Endothelial cell of umbilical vein (primary cell): ENCODE measurements around the gene CACNA1A. TPM values are rescaled to one million over a fixed set of nuclear protein-coding genes. Genes with fewer than 3 reads are reported as not detected.

Source experiments
- BruUV-seq: library from RNA; stranded (reverse); fragments of 400-500 nt; replicated peaks from 2 replicates; lab custom pipeline; 2021; lab: Mats Ljungman, UMichigan
- CTCF ChIA-PET: fragments of 300-600, 350-600 bp; sonication (Branson Sonifier 250); formaldehyde crosslinking; loops from one replicate; lab custom pipeline; 2021; ENCODE audit warnings: antibody characterized with exemption, inconsistent platforms; lab: Charles Lee
- POLR2A ChIA-PET: fragments of 300-600, 350-600 bp; sonication (Branson Sonifier 250); formaldehyde crosslinking; loops from one replicate; lab custom pipeline; 2021; ENCODE audit warnings: antibody characterized with exemption, inconsistent platforms; lab: Charles Lee
- DNase-seq: peaks from one replicate; pipeline ENCODE4 v3.0.0-alpha.2; 2011; ENCODE audit warnings: low read depth, low spot score
- FAIRE-seq: peaks from 2 replicates; lab custom pipeline; 2011; peaks lifted over from hg19 to GRCh38; lab: Jason Lieb, UNC
- H2AFZ ChIP-seq: 2 replicates; pipeline ENCODE4 v1.6.0; 2012; ENCODE audit warnings: low read depth, low read length, control low read depth, inconsistent platforms
- H3K27ac ChIP-seq: 2 replicates; pipeline ENCODE4 v1.5.1; 2011; ENCODE audit warnings: low read depth, mild to moderate bottlenecking, control low read depth, low read length, moderate library complexity; ENCODE audit not compliant: insufficient read depth
- H3K27me3 ChIP-seq, 2 experiments: 2 replicates each; pipeline versions ENCODE4 v1.6.0 to v1.6.1; 2011; ENCODE audit warnings: low read length in 2 of 2, mixed read lengths in 1 of 2; ENCODE audit not compliant: control insufficient read depth in 2 of 2, insufficient read depth in 2 of 2
- H3K36me3 ChIP-seq, 2 experiments: 2 replicates in 1 of 2; 3 replicates in 1 of 2; pipeline ENCODE4 v1.5.1; 2011; ENCODE audit warnings: low read length in 2 of 2, mild to moderate bottlenecking in 1 of 2, moderate library complexity in 1 of 2; ENCODE audit not compliant: control insufficient read depth in 2 of 2, insufficient read depth in 2 of 2; ENCODE audit errors: extremely low read depth in 1 of 2
- H3K4me1 ChIP-seq: 3 replicates; pipeline ENCODE4 v1.5.1; 2011; ENCODE audit warnings: mild to moderate bottlenecking, low read length; ENCODE audit not compliant: control insufficient read depth, insufficient read depth; ENCODE audit errors: extremely low read depth
- H3K4me2 ChIP-seq: 2 replicates; pipeline ENCODE4 v1.6.1; 2011; ENCODE audit warnings: low read length, control low read depth, mixed read lengths; ENCODE audit not compliant: insufficient read depth
- H3K4me3 ChIP-seq, 3 experiments: fragments of 200-600 bp in 1 of 3; sonication (generic), shearing (Covaris generic) in 1 of 3; replicated peaks in 1 of 3; 2 replicates each; pipeline ENCODE4 v1.5.1; 2011 to 2016; ENCODE audit warnings: control low read depth in 3 of 3, low read length in 3 of 3, mild to moderate bottlenecking in 2 of 3, inconsistent platforms in 1 of 3, low read depth in 1 of 3, moderate library complexity in 1 of 3; ENCODE audit not compliant: insufficient read depth in 1 of 3
- H3K79me2 ChIP-seq: 2 replicates; pipeline ENCODE4 v1.6.0; 2012; ENCODE audit warnings: low read length, inconsistent platforms; ENCODE audit not compliant: control insufficient read depth, insufficient read depth
- H3K9ac ChIP-seq: replicated peaks from 2 replicates; pipeline ENCODE3; 2011; ENCODE audit warnings: low read length, control low read depth; ENCODE audit not compliant: insufficient read depth; ENCODE audit errors: extremely low read depth
- H3K9me1 ChIP-seq: replicated peaks from 3 replicates; pipeline ENCODE4 v1.6.0; 2011; ENCODE audit warnings: mild to moderate bottlenecking, low read length; ENCODE audit not compliant: control insufficient read depth, insufficient read depth; ENCODE audit errors: extremely low read depth
- H3K9me3 ChIP-seq: replicated peaks from 2 replicates; pipeline ENCODE4 v1.5.1; 2012; ENCODE audit warnings: low read length, inconsistent platforms; ENCODE audit not compliant: control insufficient read depth, insufficient read depth
- H4K20me1 ChIP-seq: replicated peaks from 2 replicates; pipeline ENCODE3; 2011; ENCODE audit warnings: mild to moderate bottlenecking, low read length; ENCODE audit not compliant: control insufficient read depth, insufficient read depth; ENCODE audit errors: extremely low read depth
- CTCF ChIP-seq, 2 donors: IDR thresholded peaks; 1 replicate in 1 of 2; 2 replicates in 1 of 2; pipeline ENCODE4 v1.5.1; 2011; ENCODE audit warnings: low read length in 2 of 2, mild to moderate bottlenecking in 2 of 2, moderate library complexity in 2 of 2, control low read depth in 1 of 2, inconsistent platforms in 1 of 2, low read depth in 1 of 2; ENCODE audit not compliant: insufficient read depth in 1 of 2; ENCODE audit errors: extremely low read depth in 1 of 2
- EZH2 ChIP-seq: IDR thresholded peaks from 2 replicates; pipeline ENCODE4 v1.6.1; 2012; ENCODE audit warnings: borderline replicate concordance, low read depth, mild to moderate bottlenecking, moderate library complexity, low read length, inconsistent platforms; ENCODE audit not compliant: severe bottlenecking
- FOS ChIP-seq: IDR thresholded peaks from 2 replicates; pipeline ENCODE4 v1.6.1; 2011; ENCODE audit warnings: mild to moderate bottlenecking, low read length, moderate library complexity, borderline replicate concordance; ENCODE audit not compliant: insufficient read depth
- GATA2 ChIP-seq: IDR thresholded peaks from 2 replicates; pipeline ENCODE4 v1.7.0; 2011; ENCODE audit warnings: low read depth, mild to moderate bottlenecking, moderate library complexity, mixed read lengths, low read length; ENCODE audit not compliant: insufficient read length, insufficient read depth
- JUN ChIP-seq: IDR thresholded peaks from 2 replicates; pipeline ENCODE4 v1.6.1; 2011; ENCODE audit warnings: borderline replicate concordance, low read depth; ENCODE audit not compliant: insufficient read length, insufficient read depth
- MAX ChIP-seq: IDR thresholded peaks from 2 replicates; pipeline ENCODE4 v1.6.1; 2011; ENCODE audit not compliant: insufficient read depth, insufficient read length
- MYC ChIP-seq: IDR thresholded peaks from one replicate; pipeline ENCODE4 v1.6.1; 2011; ENCODE audit warnings: mild to moderate bottlenecking, low read depth, low read length
- POLR2A ChIP-seq: IDR thresholded peaks from 2 replicates; pipeline ENCODE4 v1.6.1; 2012; ENCODE audit warnings: low read depth, mild to moderate bottlenecking, control low read depth, low read length
- POLR2AphosphoS5 ChIP-seq: IDR thresholded peaks from 2 replicates; pipeline ENCODE4 v1.6.1; 2012; ENCODE audit warnings: low read depth, mild to moderate bottlenecking, control low read depth, low read length, moderate library complexity; ENCODE audit not compliant: insufficient read depth
- dilution Hi-C: fragments of 300-500 bp; cut with MboI; formaldehyde crosslinking; loops from one replicate; pipeline ENCODE4 v1.15.0; 2019; ENCODE audit warnings: low sequenced_read_pairs; ENCODE audit not compliant: extremely low pct_ligation_motif_present
- intact Hi-C: fragments of 100-400 bp; cut with micrococcal nuclease; formaldehyde crosslinking; loops from one replicate; pipeline ENCODE4 v1.10.0; 2022
- polyA plus RNA-seq, 4 experiments: library from polyadenylated mRNA; depleted of rRNA in 3 of 4; stranded (reverse) in 3 of 4; unstranded in 1 of 4; fragments of >200 nt; gene quantifications; 2 replicates each; pipeline versions ENCODE4 v1.2.1 to v1.2.3, GENCODE V29; 2011 to 2012; ENCODE audit warnings: missing spikeins in 1 of 4
- total RNA-seq: library from RNA; stranded (reverse); gene quantifications from 2 replicates; pipeline ENCODE4 v1.2.3, GENCODE V29; 2021

CACNA1A gene
- total and polyA plus RNA-seq, 2 donors (not counting 3 experiments of a cell fraction or from before 2014, with no cell fraction given) = 0.17 to 0.38 TPM

GRCh38 chr19:13284929-13285928, 221.1 kb downstream of the CACNA1A start:
- Histone ChIP-seq H3K79me2 (no peaks in the 10 kb centered on the region), H3K9ac (no peak overlapping the region), H2AFZ (no peak overlapping the region), H3K4me3 (no peak overlapping the region), H3K27me3 (no peaks in the 10 kb centered on the region), H3K4me1 (no peaks in the 10 kb centered on the region), H3K9me3 (no peaks in the 10 kb centered on the region), H4K20me1 (no peaks in the 10 kb centered on the region), H3K4me2 (no peak overlapping the region), H3K27ac (no peak overlapping the region), H3K36me3 (no peaks in the 10 kb centered on the region), H3K9me1 (no peaks in the 10 kb centered on the region)
- dilution Hi-C loops (no loop called here), intact Hi-C loops (no loop called here)
- ChIA-PET CTCF (interaction anchor here (1.0 kb wide), 1 partner anchor 304 kb away, joined by 3 read pairs; no protein-coding TSS in a partner anchor), POLR2A (no interaction called here)
- no peak for FAIRE-seq
- no peak for DNase-seq
- TF ChIP-seq MYC (no peak), POLR2A (no peak), EZH2 (no peak), CTCF (IDR thresholded peaks at IDR 0.05; ENCODE audit: extremely low read depth in 1 of 2, insufficient read depth in 1 of 2, low read depth in 1 of 2, low read length in 2 of 2) (no peak), MAX (no peak), FOS (no peak), POLR2AphosphoS5 (no peak), GATA2 (no peak), JUN (no peak)
- BruUV-seq = no TSS peak
